ENCODE results near the gene RARG.

RARG gene

GRCh38 chr12:53259891-53260290, 27.9 kb upstream of the RARG start:
- no peak overlapping the region for H3K9ac ChIP-seq (ENCODE audit: low read length)
- no peaks in the 10 kb centered on the region for H3K9me3 ChIP-seq (ENCODE audit: control insufficient read depth, insufficient read depth, low read depth, low read length)
- H3K36me3 ChIP-seq (ENCODE audit: control insufficient read depth, insufficient read depth, low read length), result no peaks in the 10 kb centered on the region
- no peaks in the 10 kb centered on the region for H3K27me3 ChIP-seq (ENCODE audit: control insufficient read depth, insufficient read depth, low read length)
- H3K4me1 ChIP-seq (ENCODE audit: control insufficient read depth, insufficient read depth, low read length), result no peaks in the 10 kb centered on the region
- no peak overlapping the region for H3K4me3 ChIP-seq (ENCODE audit: low read depth, low read length)
- no peak overlapping the region for H3K27ac ChIP-seq (ENCODE audit: low read depth, low read length)

GRCh38 chr12:53258541-53259539, 26.8 kb upstream of the RARG start:
- no peak overlapping the region for H3K27ac ChIP-seq (ENCODE audit: low read depth, low read length)
- peaks cover 4% of the 10 kb centered on the region; the same call in 1 of the 2 replicates for H3K36me3 ChIP-seq (ENCODE audit: control insufficient read depth, insufficient read depth, low read length)
- H3K27me3 ChIP-seq (ENCODE audit: control insufficient read depth, insufficient read depth, low read length), result no peaks in the 10 kb centered on the region
- no peak overlapping the region for H3K4me3 ChIP-seq (ENCODE audit: low read depth, low read length)
- no peaks in the 10 kb centered on the region for H3K9me3 ChIP-seq (ENCODE audit: control insufficient read depth, insufficient read depth, low read depth, low read length)
- no peak overlapping the region for H3K9ac ChIP-seq (ENCODE audit: low read length)
- no peaks in the 10 kb centered on the region for H3K4me1 ChIP-seq (ENCODE audit: control insufficient read depth, insufficient read depth, low read length)

GRCh38 chr12:53255996-53256395, 24.0 kb upstream of the RARG start:
- H3K27ac ChIP-seq (ENCODE audit: low read depth, low read length), result no peak overlapping the region
- peaks cover 10% of the 10 kb centered on the region; the same call in 1 of the 2 replicates for H3K4me1 ChIP-seq (ENCODE audit: control insufficient read depth, insufficient read depth, low read length)
- no peak overlapping the region for H3K4me3 ChIP-seq (ENCODE audit: low read depth, low read length)
- peaks cover 6% of the 10 kb centered on the region; the same call in 1 of the 2 replicates for H3K36me3 ChIP-seq (ENCODE audit: control insufficient read depth, insufficient read depth, low read length)
- no peak overlapping the region for H3K9ac ChIP-seq (ENCODE audit: low read length)
- no peaks in the 10 kb centered on the region for H3K9me3 ChIP-seq (ENCODE audit: control insufficient read depth, insufficient read depth, low read depth, low read length)
- H3K27me3 ChIP-seq (ENCODE audit: control insufficient read depth, insufficient read depth, low read length), result no peaks in the 10 kb centered on the region

- no peak overlapping the region for H3K27ac ChIP-seq (ENCODE audit: low read depth, low read length)
- no peak overlapping the region for H3K4me3 ChIP-seq (ENCODE audit: low read depth, low read length)
- no peak overlapping the region for H3K9ac ChIP-seq (ENCODE audit: low read length)
- no peaks in the 10 kb centered on the region for H3K9me3 ChIP-seq (ENCODE audit: control insufficient read depth, insufficient read depth, low read depth, low read length)
- H3K4me1 ChIP-seq (ENCODE audit: control insufficient read depth, insufficient read depth, low read length), result peaks cover 12% of the 10 kb centered on the region; the same call in 1 of the 2 replicates
- H3K27me3 ChIP-seq (ENCODE audit: control insufficient read depth, insufficient read depth, low read length), result no peaks in the 10 kb centered on the region
- peaks cover 6% of the 10 kb centered on the region; the same call in 1 of the 2 replicates for H3K36me3 ChIP-seq (ENCODE audit: control insufficient read depth, insufficient read depth, low read length)
Measured at GRCh38 chr12:53254816-53255545, 23.0 kb upstream of the RARG start.

GRCh38 chr12:53253298-53253697, 21.3 kb upstream of the RARG start:
- Histone ChIP-seq H3K4me1 (ENCODE audit: control insufficient read depth, insufficient read depth, low read length) (peaks cover 12% of the 10 kb centered on the region; the same call in 1 of the 2 replicates), H3K4me3 (ENCODE audit: low read depth, low read length) (peak overlapping the region; percentile 99; the same call in 1 of the 2 replicates)

GRCh38 chr12:53252349-53252916, 20.4 kb upstream of the RARG start:
- peak overlapping the region; percentile 85 for H3K9ac ChIP-seq (ENCODE audit: low read length)
- no peaks in the 10 kb centered on the region for H3K9me3 ChIP-seq (ENCODE audit: control insufficient read depth, insufficient read depth, low read depth, low read length)
- H3K4me3 ChIP-seq (ENCODE audit: low read depth, low read length), result peak overlapping the region; percentile 99
- H3K27me3 ChIP-seq (ENCODE audit: control insufficient read depth, insufficient read depth, low read length), result no peaks in the 10 kb centered on the region
- peak overlapping the region; percentile 37; the same call in 1 of the 2 replicates for H3K27ac ChIP-seq (ENCODE audit: low read depth, low read length)
- peaks cover 12% of the 10 kb centered on the region; the same call in 1 of the 2 replicates for H3K4me1 ChIP-seq (ENCODE audit: control insufficient read depth, insufficient read depth, low read length)
- H3K36me3 ChIP-seq (ENCODE audit: control insufficient read depth, insufficient read depth, low read length), result peaks cover 6% of the 10 kb centered on the region; the same call in 1 of the 2 replicates

More at GRCh38 chr12:53253298-53253697, 21.3 kb upstream of the RARG start:
- no peaks in the 10 kb centered on the region for H3K9me3 ChIP-seq (ENCODE audit: control insufficient read depth, insufficient read depth, low read depth, low read length)
- no peak overlapping the region for H3K27ac ChIP-seq (ENCODE audit: low read depth, low read length)
- H3K27me3 ChIP-seq (ENCODE audit: control insufficient read depth, insufficient read depth, low read length), result no peaks in the 10 kb centered on the region
- peaks cover 6% of the 10 kb centered on the region; the same call in 1 of the 2 replicates for H3K36me3 ChIP-seq (ENCODE audit: control insufficient read depth, insufficient read depth, low read length)
- no peak overlapping the region for H3K9ac ChIP-seq (ENCODE audit: low read length)

GRCh38 chr12:53251477-53252348, 19.7 kb upstream of the RARG start:
- Histone ChIP-seq H3K27me3 (ENCODE audit: control insufficient read depth, insufficient read depth, low read length) (no peaks in the 10 kb centered on the region), H3K27ac (ENCODE audit: low read depth, low read length) (peak overlapping the region; percentile 37; the same call in 1 of the 2 replicates), H3K4me1 (ENCODE audit: control insufficient read depth, insufficient read depth, low read length) (peaks cover 12% of the 10 kb centered on the region; the same call in 1 of the 2 replicates), H3K4me3 (ENCODE audit: low read depth, low read length) (peak overlapping the region; percentile 99), H3K36me3 (ENCODE audit: control insufficient read depth, insufficient read depth, low read length) (peaks cover 6% of the 10 kb centered on the region; the same call in 1 of the 2 replicates), H3K9ac (ENCODE audit: low read length) (peak overlapping the region; percentile 85), H3K9me3 (ENCODE audit: control insufficient read depth, insufficient read depth, low read depth, low read length) (no peaks in the 10 kb centered on the region)

- H3K36me3 ChIP-seq (ENCODE audit: control insufficient read depth, insufficient read depth, low read length), result no peaks in the 10 kb centered on the region
- peaks cover 23% of the 10 kb centered on the region for H3K4me1 ChIP-seq (ENCODE audit: control insufficient read depth, insufficient read depth, low read length)
- H3K9ac ChIP-seq (ENCODE audit: low read length), result no peak overlapping the region
- H3K9me3 ChIP-seq (ENCODE audit: control insufficient read depth, insufficient read depth, low read depth, low read length), result no peaks in the 10 kb centered on the region
- H3K27ac ChIP-seq (ENCODE audit: low read depth, low read length), result no peak overlapping the region
- H3K27me3 ChIP-seq (ENCODE audit: control insufficient read depth, insufficient read depth, low read length), result no peaks in the 10 kb centered on the region
- no peak overlapping the region for H3K4me3 ChIP-seq (ENCODE audit: low read depth, low read length)
Measured at GRCh38 chr12:53245286-53245685, 13.3 kb upstream of the RARG start.

- Histone ChIP-seq H3K27ac (ENCODE audit: low read depth, low read length) (no peak overlapping the region), H3K4me1 (ENCODE audit: control insufficient read depth, insufficient read depth, low read length) (peaks cover 23% of the 10 kb centered on the region), H3K9ac (ENCODE audit: low read length) (no peak overlapping the region), H3K9me3 (ENCODE audit: control insufficient read depth, insufficient read depth, low read depth, low read length) (no peaks in the 10 kb centered on the region), H3K36me3 (ENCODE audit: control insufficient read depth, insufficient read depth, low read length) (no peaks in the 10 kb centered on the region), H3K27me3 (ENCODE audit: control insufficient read depth, insufficient read depth, low read length) (no peaks in the 10 kb centered on the region), H3K4me3 (ENCODE audit: low read depth, low read length) (no peak overlapping the region)
Measured at GRCh38 chr12:53244337-53244736, 12.3 kb upstream of the RARG start.

Measured in HUES6 (cell line).